Skeletal muscle cell (primary cell): ENCODE data around the gene MAP2K6.

Experiments
- DNase-seq: peaks from one replicate; pipeline ENCODE4 v3.0.0-alpha.2; 2010; ENCODE audit warnings: low read depth
- H3K4me3 ChIP-seq: 2 replicates; pipeline ENCODE4 v1.5.1; 2011; ENCODE audit warnings: low read depth, mild to moderate bottlenecking, control low read depth, low read length, moderate library complexity

The MAP2K6 gene

DNA sequence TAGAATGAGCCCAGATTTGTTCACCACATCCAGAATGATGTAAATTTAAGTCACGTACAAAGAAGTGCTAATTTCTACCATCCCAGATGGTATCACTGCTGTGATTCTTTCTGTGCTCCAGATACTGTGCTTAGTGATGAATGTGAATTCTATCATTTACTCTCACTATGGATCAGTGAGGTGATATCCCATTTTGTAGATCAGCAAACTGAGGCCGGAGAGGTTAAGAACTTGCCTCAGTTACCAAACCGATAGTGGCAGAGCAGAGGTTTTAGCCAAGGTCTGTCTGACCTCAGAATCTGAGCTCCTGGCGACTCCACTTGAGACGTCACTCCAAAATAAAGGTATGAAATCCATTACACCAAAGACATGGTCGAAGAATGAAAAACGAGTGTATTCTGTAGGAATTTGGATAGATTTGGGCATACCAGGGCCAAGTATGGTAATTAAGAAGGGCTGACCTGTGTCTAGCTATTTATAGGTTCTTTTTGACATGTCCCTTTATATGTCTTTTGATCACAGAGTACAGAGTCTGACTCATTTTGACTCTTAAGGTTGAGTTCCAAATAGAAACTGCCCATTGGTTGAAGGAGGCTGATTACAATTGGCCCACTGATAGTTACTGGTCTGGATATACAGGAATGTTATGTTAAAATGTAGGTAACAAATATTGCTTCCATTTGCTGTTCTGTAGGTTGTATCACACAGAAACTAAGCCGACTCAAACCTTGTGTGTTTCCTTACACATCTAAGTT lies 10.0 kb downstream of the MAP2K6 start:
- no peak for DNase-seq
- H3K4me3 ChIP-seq: no peak overlapping the region

GRCh38 chr17:69425978-69426377 lies 11.5 kb downstream of the MAP2K6 start:
- no peak overlapping the region for H3K4me3 ChIP-seq
- DNase-seq: no peak

DNA sequence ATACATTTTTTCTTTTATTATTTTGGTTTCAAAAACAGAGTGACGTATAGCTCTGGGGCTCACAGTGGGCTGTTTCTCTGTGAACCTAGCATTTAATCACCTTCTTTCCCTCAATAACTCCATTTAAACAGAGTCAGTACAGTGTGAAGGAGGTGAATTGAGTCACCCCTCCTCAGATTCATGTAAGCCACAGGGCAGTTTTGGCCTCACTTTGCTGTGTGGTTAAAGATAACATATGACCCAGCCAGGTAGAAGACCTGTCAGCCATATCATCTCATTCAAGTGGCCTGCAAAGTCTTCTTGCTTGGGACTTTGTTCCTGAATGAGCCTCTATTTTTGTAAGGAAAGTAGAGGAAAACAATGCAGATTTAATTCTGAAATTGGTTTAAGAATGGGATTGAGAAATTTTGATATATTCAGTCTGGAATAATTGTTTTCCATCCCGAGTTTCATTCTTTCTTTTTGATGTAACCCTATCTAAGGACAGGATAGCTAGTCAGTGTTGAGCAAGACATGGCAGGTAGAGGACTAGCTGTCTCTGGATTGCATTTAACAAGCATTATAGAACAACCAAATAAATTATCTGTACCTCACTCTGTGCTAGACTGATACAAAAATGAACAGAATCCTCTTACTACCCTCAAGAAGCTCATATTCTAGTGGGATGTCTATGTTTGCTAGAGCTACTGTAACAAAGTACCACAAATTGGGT lies 13.1 kb downstream of the MAP2K6 start:
- no peak for DNase-seq
- no peak overlapping the region for H3K4me3 ChIP-seq

- DNase-seq: no peak
- no peak overlapping the region for H3K4me3 ChIP-seq
These were observed 13.9 kb downstream of the MAP2K6 start for GRCh38 chr17:69428252-69428980.

- DNase-seq: no peak
- H3K4me3 ChIP-seq: no peak overlapping the region
These were observed 16.0 kb downstream of the MAP2K6 start for GRCh38 chr17:69430488-69430887.

DNA sequence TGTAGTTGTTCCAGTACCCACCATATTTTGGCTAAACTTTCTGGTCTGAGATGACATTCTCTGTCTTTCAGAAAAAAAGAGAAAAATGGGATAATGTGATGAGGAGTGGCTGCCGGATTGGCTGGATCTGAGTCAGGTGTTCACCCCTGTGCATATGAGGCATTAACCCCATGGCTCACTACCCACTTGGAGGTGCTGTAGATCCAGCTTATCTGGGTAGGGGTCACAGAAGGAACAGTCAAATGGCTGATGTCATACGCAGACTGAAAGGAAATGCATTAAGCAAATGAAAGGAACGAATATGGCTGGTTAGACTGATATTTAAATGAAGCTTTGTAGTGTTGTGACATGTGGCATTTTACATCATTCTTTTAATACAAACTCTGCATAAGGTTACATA lies 17.3 kb downstream of the MAP2K6 start:
- H3K4me3 ChIP-seq: no peak overlapping the region
- no peak for DNase-seq

GRCh38 chr17:69433093-69433492 lies 18.6 kb downstream of the MAP2K6 start:
- no peak overlapping the region for H3K4me3 ChIP-seq
- no peak for DNase-seq

- DNase-seq: peak; percentile 30
- no peak overlapping the region for H3K4me3 ChIP-seq
These were observed 19.7 kb downstream of the MAP2K6 start for GRCh38 chr17:69434164-69434579.

DNA sequence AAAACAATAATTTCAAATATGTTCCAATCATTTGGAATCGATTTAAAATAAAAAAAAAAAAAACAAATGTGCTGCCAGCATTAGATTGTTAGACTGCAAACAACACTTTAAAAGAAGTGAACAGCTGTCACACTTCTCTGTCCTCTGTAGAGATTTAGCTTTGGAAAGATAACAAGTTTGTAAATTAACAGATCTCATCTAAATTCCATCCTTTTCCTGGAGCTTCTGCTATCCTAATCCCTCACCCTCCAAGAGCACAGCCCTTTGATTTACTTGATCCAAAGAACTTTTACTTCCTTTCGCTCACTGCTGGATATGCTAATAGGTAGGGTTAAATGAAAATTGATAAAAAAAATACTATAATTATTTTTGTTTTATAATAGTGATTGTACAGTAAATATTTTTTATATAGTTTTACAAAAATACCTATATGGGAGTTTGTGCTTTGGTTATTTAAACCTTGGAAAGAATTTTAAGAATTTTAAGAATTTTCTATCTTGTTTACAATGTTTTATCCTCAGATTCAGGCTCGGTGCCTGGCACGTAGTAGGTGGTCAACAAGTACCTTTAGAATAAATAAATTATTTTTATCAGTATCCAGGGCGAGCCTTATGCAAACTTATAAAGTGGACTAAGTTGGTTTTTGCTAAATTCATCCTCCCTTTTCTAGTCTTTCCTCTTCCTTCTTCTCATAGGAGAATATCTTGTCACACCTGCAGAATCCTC lies 21.6 kb downstream of the MAP2K6 start:
- DNase-seq: no peak
- H3K4me3 ChIP-seq: no peak overlapping the region

DNA sequence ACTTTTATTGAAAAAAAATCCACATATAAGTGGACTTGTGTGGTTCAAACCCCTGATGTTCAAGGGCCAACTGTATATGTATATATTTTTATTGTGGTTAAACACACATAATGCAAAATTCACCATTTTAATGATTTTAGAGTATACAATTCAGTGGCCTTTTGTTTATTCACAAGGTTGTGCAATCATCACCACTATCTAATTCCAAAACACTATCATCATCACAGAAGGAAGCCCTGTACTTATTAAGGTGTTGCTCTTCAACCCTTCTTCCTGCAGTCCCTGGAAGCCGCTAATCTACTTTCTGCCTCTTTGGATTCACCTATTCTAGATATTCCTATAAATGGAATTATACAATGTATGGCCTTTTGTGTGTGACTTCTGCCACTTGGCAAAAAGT lies 23.0 kb downstream of the MAP2K6 start:
- no peak for DNase-seq

GRCh38 chr17:69438776-69439175 lies 24.3 kb downstream of the MAP2K6 start:
- H3K4me3 ChIP-seq: no peak overlapping the region
- no peak for DNase-seq

More for the DNA sequence above, 23.0 kb downstream of the MAP2K6 start:
- no peak overlapping the region for H3K4me3 ChIP-seq

- DNase-seq: no peak
These were observed 26.7 kb downstream of the MAP2K6 start for GRCh38 chr17:69441179-69441578.

DNA sequence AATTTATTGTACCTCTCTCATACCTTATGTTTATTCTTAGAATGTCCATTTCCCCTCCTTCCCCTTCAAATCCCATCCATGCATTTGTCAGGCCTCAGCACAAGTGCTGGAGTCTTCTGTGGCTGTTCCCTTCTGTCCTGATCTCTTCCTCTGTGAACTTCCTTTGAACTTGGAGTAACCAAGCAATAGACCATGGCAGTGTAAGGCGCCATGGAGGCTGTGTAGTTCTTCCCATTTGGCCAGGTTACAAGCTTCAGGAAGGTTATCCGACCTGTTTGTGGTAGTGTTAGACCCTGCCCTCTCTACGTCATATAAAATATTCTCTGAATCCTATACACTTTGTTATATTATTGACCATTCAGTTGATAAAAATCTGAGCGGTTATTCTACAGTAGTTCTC lies 28.6 kb downstream of the MAP2K6 start:
- H3K4me3 ChIP-seq: no peak overlapping the region
- no peak for DNase-seq

More at GRCh38 chr17:69441179-69441578, 26.7 kb downstream of the MAP2K6 start:
- no peak overlapping the region for H3K4me3 ChIP-seq

GRCh38 chr17:69444023-69444422 lies 29.5 kb downstream of the MAP2K6 start:
- no peak overlapping the region for H3K4me3 ChIP-seq
- DNase-seq: no peak

- no peak overlapping the region for H3K4me3 ChIP-seq
- DNase-seq: no peak
These were observed 30.6 kb downstream of the MAP2K6 start for GRCh38 chr17:69445132-69445531.

GRCh38 chr17:69447726-69448125 lies 33.2 kb downstream of the MAP2K6 start:
- DNase-seq: no peak
- H3K4me3 ChIP-seq: no peak overlapping the region

- DNase-seq: no peak
- H3K4me3 ChIP-seq: no peak overlapping the region
These were observed 34.1 kb downstream of the MAP2K6 start for GRCh38 chr17:69448431-69449102.

- H3K4me3 ChIP-seq: no peak overlapping the region
- DNase-seq: no peak
These were observed 35.6 kb downstream of the MAP2K6 start for GRCh38 chr17:69450131-69450530.

DNA sequence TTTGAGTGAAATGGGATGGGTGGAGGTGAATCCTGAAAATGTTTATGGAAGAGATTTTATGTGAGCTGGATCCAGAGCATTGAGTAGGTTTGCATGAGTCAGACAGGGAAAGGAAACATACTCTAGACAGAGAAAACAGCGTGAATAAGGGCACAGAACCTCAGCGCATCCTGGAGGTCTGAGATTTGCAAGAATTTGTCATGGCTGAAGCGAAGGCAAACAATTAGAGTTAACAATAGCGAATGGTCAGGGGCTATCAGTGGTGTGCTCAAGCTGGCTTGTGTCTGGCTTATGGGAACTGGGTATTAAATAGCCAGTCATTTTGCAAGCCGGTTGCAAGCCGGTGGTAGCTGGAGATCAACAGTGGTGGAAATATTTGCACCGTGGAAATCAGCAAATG lies 36.4 kb downstream of the MAP2K6 start:
- no peak overlapping the region for H3K4me3 ChIP-seq
- no peak for DNase-seq
